Measurements from ENCODE around the gene LLGL1. TPM values are rescaled to one million over a fixed set of nuclear protein-coding genes. Genes with fewer than 3 reads are reported as not detected.

Gene LLGL1
- total RNA-seq, 1 experiment from 2014 or later: 65.0 TPM

- Mint-ChIP-seq H3K4me1 (peaks cover 3 to 6% of the 10 kb centered on the region in 2 experiments), H3K27ac (peak overlapping the region in 1 of 3 experiments; percentile 34; a peak in 2 of 7 replicates), H3K4me3 (no peak overlapping the region), H3K27me3 (ENCODE audit: low read depth) (no peaks in the 10 kb centered on the region), H3K36me3 (ENCODE audit: insufficient read depth in 1 of 3, low read depth in 3 of 3) (peaks cover 26 to 74% (median 48%) of the 10 kb centered on the region in 3 experiments), H3K9me3 (no peaks in the 10 kb centered on the region)
- H2AK5ac ChIP-seq (ENCODE audit: insufficient read length, low read length): no peak overlapping the region
- no peak overlapping the region for H3K4me2 ChIP-seq (ENCODE audit: insufficient read depth, insufficient read length, low read length)
- H3K79me1 ChIP-seq (ENCODE audit: insufficient read depth, low read depth, low read length, poor library complexity, severe bottlenecking): peaks cover 10% of the 10 kb centered on the region
- H3K56ac ChIP-seq (ENCODE audit: insufficient read length, low read depth, low read length): no peak overlapping the region
- no peak for TF ChIP-seq CTCF (conservative IDR thresholded peaks at IDR 0.05)
- H3K9me3 ChIP-seq (ENCODE audit: control insufficient read depth, low read depth, low read length): no peaks in the 10 kb centered on the region
- no CpG with 5 or more reads among the region's 5 CpGs for WGBS (ENCODE audit: extremely low coverage, insufficient read length, low lambda C conversion rate)
- no peak overlapping the region for H2AFZ ChIP-seq (ENCODE audit: low read length)
- H3K79me2 ChIP-seq (ENCODE audit: insufficient read depth, low read length): peaks cover 21% of the 10 kb centered on the region; the same call in 1 of the 2 replicates
- no peak overlapping the region for H2BK15ac ChIP-seq (ENCODE audit: low read depth, low read length)
- no peak overlapping the region for H2BK20ac ChIP-seq (ENCODE audit: low read depth, low read length, poor library complexity, severe bottlenecking)
- H4K91ac ChIP-seq (ENCODE audit: insufficient read length, low read depth, low read length): no peak overlapping the region
- H3K27me3 ChIP-seq (ENCODE audit: insufficient read depth, low read length): no peaks in the 10 kb centered on the region
- H2BK120ac ChIP-seq (ENCODE audit: low read depth, low read length, poor library complexity, severe bottlenecking): no peak overlapping the region
- H3K14ac ChIP-seq (ENCODE audit: insufficient read depth, low read length): no peak overlapping the region
- H3T11ph ChIP-seq (ENCODE audit: low read length): no peak overlapping the region
- H4K20me1 ChIP-seq (ENCODE audit: control insufficient read depth, insufficient read depth, insufficient read length): no peaks in the 10 kb centered on the region
- H3K4me1 ChIP-seq (ENCODE audit: insufficient read depth, low read length): no peaks in the 10 kb centered on the region
- no peak for DNase-seq
- H3K9ac ChIP-seq (ENCODE audit: extremely low read depth, insufficient read length, low read length): no peak overlapping the region
- no peak overlapping the region for H4K5ac ChIP-seq (ENCODE audit: insufficient read length, low read depth, low read length)
- no peak overlapping the region for H3K18ac ChIP-seq (ENCODE audit: insufficient read length, low read depth, low read length)
- no peak overlapping the region for H2BK12ac ChIP-seq (ENCODE audit: insufficient read length, low read depth, low read length)
- no peak overlapping the region for H3K27ac ChIP-seq (ENCODE audit: insufficient read length, low read depth, low read length)
- H3K23ac ChIP-seq (ENCODE audit: insufficient read length, low read depth, low read length): no peak overlapping the region
- no peaks in the 10 kb centered on the region for H3K23me2 ChIP-seq (ENCODE audit: insufficient read length, low read depth, low read length, poor library complexity, severe bottlenecking)
- H4K8ac ChIP-seq (replicated peaks; ENCODE audit: insufficient read length, low read depth, low read length): no peak overlapping the region
- H2BK5ac ChIP-seq (ENCODE audit: insufficient read length, low read length): no peak overlapping the region
- H3K4ac ChIP-seq (ENCODE audit: low read depth, low read length): no peak overlapping the region
Observed at GRCh38 chr17:18195246-18195645, 30.2 kb upstream of the LLGL1 start.

Data from H9 (cell line).